Measurements from ENCODE around the gene ASTN2.

The ASTN2 gene

GRCh38 chr9:116629634-116630033, 785.2 kb downstream of the ASTN2 start:
- no peak for DNase-seq (ENCODE audit: low read depth, low spot score)

- DNase-seq (ENCODE audit: low read depth, low spot score): peak; percentile 45
Measured at GRCh38 chr9:116628716-116629115, 786.1 kb downstream of the ASTN2 start.

GRCh38 chr9:116627433-116627832, 787.4 kb downstream of the ASTN2 start:
- no peak for DNase-seq (ENCODE audit: low read depth, low spot score)

GRCh38 chr9:116626762-116627161, 788.1 kb downstream of the ASTN2 start:
- no peak for DNase-seq (ENCODE audit: low read depth, low spot score)

GRCh38 chr9:116623715-116624114, 791.1 kb downstream of the ASTN2 start:
- no peak for DNase-seq (ENCODE audit: low read depth, low spot score)

GRCh38 chr9:116617389-116617788, 797.5 kb downstream of the ASTN2 start:
- DNase-seq (ENCODE audit: low read depth, low spot score): no peak

GRCh38 chr9:116616304-116616914, 798.4 kb downstream of the ASTN2 start:
- DNase-seq (ENCODE audit: low read depth, low spot score): no peak

GRCh38 chr9:116608064-116608463, 806.8 kb downstream of the ASTN2 start:
- DNase-seq (ENCODE audit: low read depth, low spot score): no peak

GRCh38 chr9:116605904-116606341, 808.9 kb downstream of the ASTN2 start:
- DNase-seq (ENCODE audit: low read depth, low spot score): no peak

- no peak for DNase-seq (ENCODE audit: low read depth, low spot score)
Measured at GRCh38 chr9:116605060-116605459, 809.8 kb downstream of the ASTN2 start.

GRCh38 chr9:116604251-116604650, 810.6 kb downstream of the ASTN2 start:
- no peak for DNase-seq (ENCODE audit: low read depth, low spot score)

- DNase-seq (ENCODE audit: low read depth, low spot score): no peak
Measured at GRCh38 chr9:116599342-116599884, 815.4 kb downstream of the ASTN2 start.

GRCh38 chr9:116596646-116597045, 818.2 kb downstream of the ASTN2 start:
- DNase-seq (ENCODE audit: low read depth, low spot score): no peak

GRCh38 chr9:116594547-116594946, 820.3 kb downstream of the ASTN2 start:
- peak; percentile 44 for DNase-seq (ENCODE audit: low read depth, low spot score)

- DNase-seq (ENCODE audit: low read depth, low spot score): no peak
Measured at GRCh38 chr9:116592970-116593369, 821.9 kb downstream of the ASTN2 start.

GRCh38 chr9:116589392-116590354, 825.2 kb downstream of the ASTN2 start:
- DNase-seq (ENCODE audit: low read depth, low spot score): no peak

- no peak for DNase-seq (ENCODE audit: low read depth, low spot score)
Measured at GRCh38 chr9:116587919-116588318, 826.9 kb downstream of the ASTN2 start.

- no peak for DNase-seq (ENCODE audit: low read depth, low spot score)
Measured at GRCh38 chr9:116585896-116586295, 829.0 kb downstream of the ASTN2 start.

GRCh38 chr9:116585204-116585603, 829.7 kb downstream of the ASTN2 start:
- no peak for DNase-seq (ENCODE audit: low read depth, low spot score)

GRCh38 chr9:116580853-116581252, 834.0 kb downstream of the ASTN2 start:
- DNase-seq (ENCODE audit: low read depth, low spot score): no peak

- no peak for DNase-seq (ENCODE audit: low read depth, low spot score)
Measured at GRCh38 chr9:116576386-116576785, 838.5 kb downstream of the ASTN2 start.

- peak; percentile 32 for DNase-seq (ENCODE audit: low read depth, low spot score)
Measured at GRCh38 chr9:116574027-116574679, 840.7 kb downstream of the ASTN2 start.

Measured in astrocyte of the hippocampus (primary cell).